Activated CD8-positive, alpha-beta memory T cell treated with anti-CD3 and anti-CD28 coated beads for 36 hours (primary cell): ENCODE data around the gene CBX3. TPM values are rescaled to one million over a fixed set of nuclear protein-coding genes. Genes with fewer than 3 reads are reported as not detected.
"Not testable (repeated sequence)": the region's sequence is repeated elsewhere in the genome, so short reads cannot be mapped to it uniquely, and the experiment has no call there.

Experiments
- CTCF ChIA-PET: fragments of 350-600 bp; sonication (Branson Sonifier 250); formaldehyde crosslinking; loops from one replicate; lab custom pipeline; 2021; ENCODE audit warnings: antibody characterized with exemption; lab: Charles Lee
- POLR2A ChIA-PET: fragments of 350-600 bp; sonication (Branson Sonifier 250); formaldehyde crosslinking; loops from one replicate; lab custom pipeline; 2021; ENCODE audit warnings: antibody characterized with exemption; lab: Charles Lee
- total RNA-seq, 2 experiments: library from RNA; stranded (reverse); gene quantifications; one replicate each; pipeline ENCODE4 v1.2.3, GENCODE V29; 2021

CBX3 gene
- total RNA-seq, 2 experiments from 2014 or later: 329 to 331 TPM

GRCh38 chr7:26183545-26184280 lies 17.8 kb upstream of the CBX3 start:
- CTCF ChIA-PET: no interaction called here
- POLR2A ChIA-PET: interaction anchor here (0.7 to 1.7 kb wide), 4 partner anchors 9 to 18 kb away, joined by 4 to 8 read pairs (median 5); partner anchors contain the start of gene CBX3

GRCh38 chr7:26184281-26185101 lies 17.1 kb upstream of the CBX3 start:
- POLR2A ChIA-PET: interaction anchor here (1.3 to 1.8 kb wide), 3 partner anchors 10 to 33 kb away, joined by 4 to 14 read pairs (median 5); partner anchors contain the start of gene NFE2L3
- CTCF ChIA-PET: not testable (repeated sequence)

DNA sequence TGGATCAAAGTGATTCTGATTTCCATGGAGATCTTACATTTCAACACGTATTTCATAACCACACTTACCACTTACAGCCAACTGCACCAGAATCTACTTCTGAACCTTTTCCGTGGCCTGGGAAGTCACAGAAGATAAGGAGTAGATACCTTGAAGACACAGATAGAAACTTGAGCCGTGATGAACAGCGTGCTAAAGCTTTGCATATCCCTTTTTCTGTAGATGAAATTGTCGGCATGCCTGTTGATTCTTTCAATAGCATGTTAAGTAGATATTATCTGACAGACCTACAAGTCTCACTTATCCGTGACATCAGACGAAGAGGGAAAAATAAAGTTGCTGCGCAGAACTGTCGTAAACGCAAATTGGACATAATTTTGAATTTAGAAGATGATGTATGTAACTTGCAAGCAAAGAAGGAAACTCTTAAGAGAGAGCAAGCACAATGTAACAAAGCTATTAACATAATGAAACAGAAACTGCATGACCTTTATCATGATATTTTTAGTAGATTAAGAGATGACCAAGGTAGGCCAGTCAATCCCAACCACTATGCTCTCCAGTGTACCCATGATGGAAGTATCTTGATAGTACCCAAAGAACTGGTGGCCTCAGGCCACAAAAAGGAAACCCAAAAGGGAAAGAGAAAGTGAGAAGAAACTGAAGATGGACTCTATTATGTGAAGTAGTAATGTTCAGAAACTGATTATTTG lies 16.3 kb upstream of the CBX3 start:
- POLR2A ChIA-PET: interaction anchor here (1.3 to 1.8 kb wide), 3 partner anchors 9 to 34 kb away, joined by 4 to 14 read pairs (median 5); partner anchors contain the start of gene NFE2L3
- CTCF ChIA-PET: no interaction called here

DNA sequence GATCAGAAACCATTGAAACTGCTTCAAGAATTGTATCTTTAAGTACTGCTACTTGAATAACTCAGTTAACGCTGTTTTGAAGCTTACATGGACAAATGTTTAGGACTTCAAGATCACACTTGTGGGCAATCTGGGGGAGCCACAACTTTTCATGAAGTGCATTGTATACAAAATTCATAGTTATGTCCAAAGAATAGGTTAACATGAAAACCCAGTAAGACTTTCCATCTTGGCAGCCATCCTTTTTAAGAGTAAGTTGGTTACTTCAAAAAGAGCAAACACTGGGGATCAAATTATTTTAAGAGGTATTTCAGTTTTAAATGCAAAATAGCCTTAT lies 15.7 kb upstream of the CBX3 start:
- ChIA-PET CTCF (no interaction called here), POLR2A (interaction anchor here (1.3 to 1.8 kb wide), 3 partner anchors 9 to 34 kb away, joined by 4 to 14 read pairs (median 5); partner anchors contain the start of gene NFE2L3)

- ChIA-PET POLR2A (interaction anchor here (1.3 to 3.1 kb wide), 7 partner anchors 8 to 35 kb away, joined by 4 to 39 read pairs (median 10); partner anchors contain the start of genes CBX3, HNRNPA2B1 and NFE2L3), CTCF (interaction anchor here (0.9 to 1.8 kb wide), 2 partner anchors 96 to 108 kb away, joined by 3 to 8 read pairs; no protein-coding TSS in a partner anchor)
Measured at GRCh38 chr7:26186364-26187311, 14.9 kb upstream of the CBX3 start.

GRCh38 chr7:26187380-26188205 lies 14.0 kb upstream of the CBX3 start:
- ChIA-PET POLR2A (interaction anchor here (1.0 to 3.1 kb wide), 5 partner anchors 11 to 36 kb away, joined by 4 to 39 read pairs (median 10); partner anchors contain the start of genes CBX3, HNRNPA2B1 and NFE2L3), CTCF (interaction anchor here (0.9 to 1.8 kb wide), 4 partner anchors 14 to 108 kb away, joined by 3 to 8 read pairs (median 6); partner anchors contain the start of gene CBX3)

DNA sequence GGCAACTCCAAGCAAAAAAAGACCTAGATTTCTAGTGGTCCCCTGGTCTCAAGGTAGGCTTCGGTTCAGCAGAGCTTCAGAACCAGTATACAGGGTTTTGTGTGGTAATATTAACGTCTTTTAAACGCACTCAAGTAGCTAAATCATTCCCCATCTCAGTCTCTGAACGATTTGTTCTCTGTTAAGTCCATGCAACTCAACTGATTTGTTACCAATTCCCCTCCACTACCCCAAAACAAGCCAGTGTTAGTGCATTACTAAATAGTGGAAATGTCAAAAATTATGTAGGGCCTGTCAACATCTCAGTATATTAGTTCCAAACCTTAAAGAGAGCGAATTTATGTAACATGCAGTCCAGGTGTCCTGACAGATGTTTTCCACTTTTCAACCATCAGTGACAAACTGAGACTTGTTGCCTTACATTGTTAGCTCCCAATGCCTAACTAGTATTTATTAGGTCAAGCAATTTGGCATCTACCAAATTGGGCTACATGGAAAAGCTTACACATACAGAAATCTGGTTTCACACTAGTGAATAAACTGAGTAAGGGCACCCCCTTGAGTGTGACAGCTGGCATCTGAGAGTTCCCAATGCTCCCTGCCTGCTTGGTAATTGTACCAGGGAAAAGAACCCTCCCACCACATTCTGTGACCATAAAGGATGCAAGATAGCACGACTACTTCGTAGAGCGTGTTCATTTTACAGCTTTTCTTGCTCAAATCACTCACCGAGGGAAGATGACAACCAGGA lies 13.2 kb upstream of the CBX3 start:
- CTCF ChIA-PET: interaction anchor here (1.3 to 1.8 kb wide), 4 partner anchors 11 to 109 kb away, joined by 4 to 8 read pairs (median 8); partner anchors contain the start of gene CBX3

GRCh38 chr7:26188957-26189541 lies 12.5 kb upstream of the CBX3 start:
- POLR2A ChIA-PET: interaction anchor here (1.1 to 3.1 kb wide), 4 partner anchors 9 to 37 kb away, joined by 3 to 39 read pairs (median 12); partner anchors contain the start of genes CBX3, HNRNPA2B1 and NFE2L3
- CTCF ChIA-PET: interaction anchor here (1.3 to 1.8 kb wide), 4 partner anchors 10 to 98 kb away, joined by 3 to 8 read pairs (median 6); partner anchors contain the start of gene CBX3

More for the DNA sequence above, 13.2 kb upstream of the CBX3 start:
- POLR2A ChIA-PET: interaction anchor here (1.0 to 3.1 kb wide), 7 partner anchors 10 to 37 kb away, joined by 3 to 39 read pairs (median 10); partner anchors contain the start of genes CBX3, HNRNPA2B1 and NFE2L3

GRCh38 chr7:26189697-26190096 lies 11.8 kb upstream of the CBX3 start:
- CTCF ChIA-PET: interaction anchor here (1.4 to 1.8 kb wide), 2 partner anchors 9 to 34 kb away, joined by 3 to 7 read pairs; no protein-coding TSS in a partner anchor
- POLR2A ChIA-PET: interaction anchor here (2.0 to 3.1 kb wide), 2 partner anchors 9 to 37 kb away, joined by 12 to 39 read pairs; partner anchors contain the start of genes HNRNPA2B1 and NFE2L3

DNA sequence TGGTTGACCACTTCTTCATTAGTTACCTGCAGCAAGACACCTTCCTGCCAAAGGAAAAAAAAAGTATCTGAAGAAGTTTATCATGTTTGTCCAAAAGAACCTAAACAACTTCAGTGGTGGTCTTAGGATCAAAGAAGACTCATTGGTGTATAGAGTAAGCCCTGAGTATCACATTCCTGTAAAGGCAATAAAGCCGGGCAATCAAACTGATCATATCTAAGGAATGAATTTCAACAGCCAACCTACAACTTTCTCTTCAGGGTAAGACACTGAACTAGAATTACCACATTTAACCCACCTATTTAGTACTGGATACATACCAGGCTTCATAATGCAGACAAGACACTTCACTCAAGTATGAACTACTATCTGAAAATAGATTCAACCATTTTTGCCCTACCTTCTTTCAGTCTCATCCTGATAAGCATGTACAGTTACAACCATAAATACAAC lies 11.1 kb upstream of the CBX3 start:
- ChIA-PET CTCF (interaction anchor here (1.4 kb wide), 1 partner anchor 35 kb away, joined by 3 read pairs; no protein-coding TSS in a partner anchor), POLR2A (interaction anchor here (2.0 to 2.6 kb wide), 2 partner anchors 11 to 38 kb away, joined by 12 to 44 read pairs; partner anchors contain the start of genes CBX3, HNRNPA2B1 and NFE2L3)

- CTCF ChIA-PET: interaction anchor here (0.6 to 1.1 kb wide), 2 partner anchors 10 to 399 kb away, joined by 3 read pairs; partner anchors contain the start of gene CBX3
- POLR2A ChIA-PET: interaction anchor here (0.6 to 2.6 kb wide), 6 partner anchors 9 to 174 kb away, joined by 3 to 44 read pairs (median 6); partner anchors contain the start of genes CBX3, HNRNPA2B1 and NFE2L3
Measured at GRCh38 chr7:26191233-26191973, 10.1 kb upstream of the CBX3 start.

DNA sequence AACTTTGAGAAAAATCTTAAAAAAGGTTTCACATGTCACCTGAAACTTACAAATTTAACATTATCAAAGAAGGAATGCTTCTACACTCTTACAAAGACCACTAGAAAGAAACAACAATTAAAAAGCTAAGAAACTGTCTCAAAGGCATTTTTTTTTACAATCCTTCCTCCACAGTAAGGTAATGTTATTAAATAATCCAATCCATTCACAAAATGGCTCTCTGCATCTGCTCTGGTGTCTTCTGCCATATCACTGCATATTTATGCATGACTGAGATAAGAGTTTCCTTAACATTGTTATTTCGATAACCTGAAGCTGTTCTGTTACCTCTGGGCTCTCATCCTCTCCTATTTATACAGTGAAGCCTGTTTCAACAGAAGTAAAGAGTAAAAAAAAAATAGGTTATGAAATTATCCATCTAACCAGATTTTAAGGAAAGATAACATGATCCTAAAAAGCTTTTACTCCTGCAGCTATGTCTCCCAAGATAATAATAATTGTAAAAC lies 9.5 kb upstream of the CBX3 start:
- ChIA-PET POLR2A (interaction anchor here (0.9 to 3.4 kb wide), 7 partner anchors 9 to 40 kb away, joined by 3 to 44 read pairs (median 9); partner anchors contain the start of genes CBX3, HNRNPA2B1 and NFE2L3), CTCF (interaction anchor here (0.5 to 2.3 kb wide), 4 partner anchors 9 to 184 kb away, joined by 3 to 7 read pairs (median 5); partner anchors contain the start of gene CBX3)

GRCh38 chr7:26192485-26193087 lies 9.0 kb upstream of the CBX3 start:
- POLR2A ChIA-PET: interaction anchor here (1.2 to 3.4 kb wide), 7 partner anchors 9 to 100 kb away, joined by 3 to 44 read pairs (median 9); partner anchors contain the start of genes CBX3, HNRNPA2B1 and NFE2L3
- CTCF ChIA-PET: interaction anchor here (0.5 to 2.3 kb wide), 6 partner anchors 9 to 185 kb away, joined by 3 to 7 read pairs (median 4); partner anchors contain the start of gene CBX3
